GM12874 (cell line): ENCODE data around the gene DAB2.

Experiments used
- CTCF ChIP-seq: IDR thresholded peaks from 2 replicates; pipeline ENCODE4 v1.5.1; 2011; ENCODE audit warnings: low read depth, mild to moderate bottlenecking, control low read depth, low read length, moderate library complexity; ENCODE audit not compliant: insufficient read depth

DAB2 gene

GRCh38 chr5:39427633-39428032 lies 2.9 kb upstream of the DAB2 start:
- no peak for TF ChIP-seq CTCF

- TF ChIP-seq CTCF: no peak
Measured at GRCh38 chr5:39427229-39427628, 2.4 kb upstream of the DAB2 start.

GRCh38 chr5:39426746-39427105 lies 1.9 kb upstream of the DAB2 start:
- TF ChIP-seq CTCF: no peak

GRCh38 chr5:39426051-39426745 lies 1.4 kb upstream of the DAB2 start:
- TF ChIP-seq CTCF: no peak

- no peak for TF ChIP-seq CTCF
Measured at GRCh38 chr5:39423331-39423751, 1.4 kb downstream of the DAB2 start.

DNA sequence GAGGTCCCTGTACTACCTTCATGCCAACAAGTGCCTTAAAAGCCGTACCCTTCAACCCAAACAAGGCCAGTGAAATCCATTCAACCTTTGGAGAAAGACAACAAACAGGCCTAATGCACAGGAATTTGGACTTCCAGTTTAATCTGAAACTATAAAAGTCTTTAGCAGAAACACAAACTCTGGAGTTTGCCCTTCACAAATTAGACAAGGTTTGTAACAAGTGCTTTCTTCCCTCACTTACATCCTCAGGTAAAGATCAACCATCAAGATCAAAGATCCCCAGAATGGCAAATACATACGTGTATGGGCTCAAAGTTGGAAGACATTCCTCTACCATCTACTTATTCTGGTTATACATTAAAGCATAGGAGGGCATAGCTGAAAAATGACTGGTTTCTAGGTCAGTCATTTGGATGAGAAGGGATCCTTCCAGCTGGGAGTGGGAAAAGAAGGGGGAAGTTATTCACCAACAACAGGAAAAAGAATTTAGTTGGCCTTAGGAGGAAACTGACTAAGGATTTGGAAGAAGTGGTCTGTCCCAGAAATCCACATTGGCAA lies 2.0 kb downstream of the DAB2 start:
- TF ChIP-seq CTCF: no peak

GRCh38 chr5:39422036-39422606 lies 2.7 kb downstream of the DAB2 start:
- TF ChIP-seq CTCF: no peak
